Kasumi-1 (cell line): Measurements from ENCODE around the gene SEMA5A.

Experiments
- DNase-seq, 2 experiments: peaks; one replicate each; lab custom pipeline; 2025; lab: John Stamatoyannopoulos, UW

SEMA5A gene

DNA sequence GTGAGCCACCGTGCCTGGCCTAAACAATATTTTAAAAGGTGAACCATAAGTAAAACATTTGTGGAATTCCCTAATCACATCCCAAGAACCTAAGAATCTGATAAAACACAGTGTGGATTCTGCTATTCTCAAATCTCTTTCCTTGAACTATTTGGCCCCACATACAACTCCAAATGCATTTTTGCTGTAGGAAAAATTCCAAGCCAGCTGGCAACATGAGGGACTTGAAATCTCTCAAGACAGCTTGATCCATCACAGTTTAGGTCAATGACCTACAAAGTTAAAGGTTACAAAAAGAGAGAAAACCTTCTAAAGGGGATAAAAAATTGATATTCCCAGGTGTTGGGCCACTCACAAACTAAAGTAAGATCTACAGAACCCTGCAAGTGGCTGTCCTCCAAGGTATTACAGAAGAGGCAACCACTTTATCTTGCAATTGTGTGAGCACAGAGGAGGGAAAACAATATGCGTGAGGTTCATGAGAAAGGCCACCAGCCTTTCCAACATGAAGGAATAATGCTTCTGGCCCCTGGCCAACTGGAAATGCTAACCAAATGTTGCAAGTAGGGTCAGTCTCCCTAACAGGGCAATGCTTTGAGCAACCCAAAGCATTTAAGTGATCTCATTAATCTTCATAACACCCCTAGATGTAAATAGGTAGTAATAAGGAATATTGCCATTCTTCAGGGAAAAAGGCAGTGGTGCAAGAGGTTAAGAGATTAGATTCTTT lies 221.4 kb downstream of the SEMA5A start:
- DNase-seq, result no peak

DNA sequence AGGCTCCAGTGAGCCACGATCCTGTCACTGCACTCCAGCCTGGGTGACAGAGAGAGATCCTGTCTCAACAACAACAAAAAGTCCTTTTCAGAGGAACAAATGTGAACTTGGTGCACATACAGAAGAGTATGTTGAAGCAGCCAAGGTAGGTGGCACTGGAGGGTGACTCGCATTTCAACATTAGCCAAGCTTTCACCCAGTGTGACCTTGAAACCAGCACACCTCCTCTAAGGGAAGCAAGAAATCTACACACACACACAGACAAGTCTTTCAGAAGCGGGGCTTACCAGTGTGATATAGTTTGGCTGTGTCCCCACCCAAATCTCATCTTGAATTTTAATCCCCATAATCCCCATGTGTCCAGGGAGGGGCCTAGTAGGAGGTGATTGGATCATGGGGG lies 225.2 kb downstream of the SEMA5A start:
- no peak for DNase-seq

DNA sequence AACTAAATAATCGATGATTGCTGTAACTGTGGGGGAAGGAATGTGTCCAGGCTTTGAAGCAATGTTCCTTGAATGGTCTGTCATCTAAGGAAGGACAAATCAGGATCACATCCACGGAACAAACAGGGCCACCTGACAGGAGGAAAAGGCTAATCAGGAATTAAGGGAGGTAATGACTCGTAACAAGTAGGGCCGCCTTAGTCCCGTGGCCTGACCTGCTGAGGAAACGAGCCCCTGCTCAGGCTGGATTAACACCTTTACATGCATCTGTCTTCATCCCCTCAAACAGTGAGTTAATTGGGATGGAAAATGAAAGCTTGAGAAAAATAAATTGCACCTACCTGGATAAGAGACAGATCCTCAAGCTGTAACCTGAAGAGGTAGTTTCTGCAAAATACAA lies 227.8 kb downstream of the SEMA5A start:
- no peak for DNase-seq

DNA sequence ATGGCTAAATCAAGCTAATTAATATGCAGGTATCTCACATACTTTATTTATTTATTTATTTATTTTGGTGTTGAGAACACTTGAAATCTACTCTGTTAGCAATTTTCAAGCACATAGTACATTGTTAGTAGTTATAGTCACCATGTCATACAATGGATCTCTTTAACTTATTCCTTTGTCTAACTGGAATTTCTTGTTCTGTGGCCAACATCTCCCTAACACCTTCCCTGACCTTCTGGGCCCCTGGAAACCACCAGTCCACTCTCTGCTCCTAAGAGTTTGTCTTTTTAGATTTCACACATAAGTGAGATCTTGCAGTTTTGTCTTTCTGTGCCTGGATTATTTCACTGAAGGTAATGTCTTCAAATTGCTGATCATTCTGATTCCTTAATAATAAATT lies 229.1 kb downstream of the SEMA5A start:
- no peak for DNase-seq

DNA sequence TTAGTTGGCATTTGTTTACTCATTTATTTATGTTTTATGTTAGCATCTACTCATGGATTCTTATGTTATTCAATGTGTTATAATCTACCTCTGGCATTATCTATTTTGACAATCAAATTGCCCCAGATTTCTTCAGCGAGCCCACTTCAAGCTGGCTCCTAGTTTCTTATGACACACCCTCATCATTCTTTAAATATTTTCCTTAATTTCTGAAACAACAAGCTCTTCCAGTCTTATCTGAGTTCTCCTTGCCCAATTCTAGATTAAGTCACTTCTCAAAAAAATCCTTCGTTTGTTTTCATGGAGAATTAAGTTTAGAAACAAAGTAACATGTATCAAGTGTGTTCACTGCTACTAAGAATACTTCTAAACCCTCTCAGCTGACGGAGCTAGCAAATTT lies 229.8 kb downstream of the SEMA5A start:
- DNase-seq, result no peak

DNA sequence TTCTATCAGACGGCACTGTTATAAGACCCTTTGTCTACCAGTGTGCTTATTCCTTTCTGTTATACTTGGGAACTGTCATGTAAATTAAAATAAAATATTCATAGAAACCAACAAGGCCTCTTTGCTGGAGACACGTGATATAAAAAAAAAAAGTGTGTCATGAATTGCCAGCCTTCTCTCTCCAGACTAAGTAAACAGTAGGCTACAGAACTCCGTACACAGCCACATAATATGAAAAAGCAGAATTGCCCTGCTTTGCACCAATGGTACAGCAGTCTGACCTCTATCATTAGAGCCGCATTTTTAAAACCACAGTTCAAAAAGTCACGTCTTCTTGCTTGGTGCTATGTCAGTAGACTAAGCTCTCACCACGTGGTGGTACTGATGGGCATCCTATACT lies 231.3 kb downstream of the SEMA5A start:
- DNase-seq, result no peak

DNA sequence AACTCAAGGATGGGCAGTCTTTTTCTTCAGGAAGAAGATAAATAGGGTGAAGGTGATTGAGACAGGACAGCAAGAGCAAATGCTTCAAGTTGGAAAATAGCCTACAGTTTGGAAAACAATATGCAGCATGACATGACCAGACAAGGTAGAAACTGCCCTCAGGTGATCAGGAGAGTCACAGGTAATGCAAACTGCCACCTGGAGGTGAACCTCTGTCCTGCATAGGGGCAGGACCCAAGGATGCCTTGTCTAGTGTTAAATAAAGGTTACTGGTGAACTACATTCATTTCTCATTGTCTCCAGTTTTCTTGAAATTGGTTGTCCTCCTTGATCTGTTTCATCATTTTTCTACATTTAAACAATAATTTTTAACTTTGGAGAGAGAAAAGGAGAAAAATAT lies 232.1 kb downstream of the SEMA5A start:
- no peak for DNase-seq

DNA sequence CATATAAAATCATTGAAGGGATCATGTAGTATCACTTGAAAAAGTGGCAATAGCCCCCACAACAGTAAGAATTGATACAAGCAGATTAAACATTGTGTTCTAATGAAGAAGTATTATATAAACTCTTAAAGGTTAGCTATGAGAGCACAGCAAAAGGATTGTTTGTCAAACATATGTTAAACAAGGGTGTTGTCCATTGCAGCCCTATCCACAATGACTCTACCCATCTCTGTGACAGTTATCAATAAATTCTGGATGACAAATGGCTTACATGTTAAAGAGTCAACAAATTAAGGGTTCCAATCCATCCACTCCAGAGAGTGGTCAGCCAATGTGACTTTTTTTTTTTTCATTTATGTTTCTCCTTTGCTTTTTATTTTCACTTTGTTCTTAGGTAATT lies 238.7 kb downstream of the SEMA5A start:
- DNase-seq, result no peak

DNA sequence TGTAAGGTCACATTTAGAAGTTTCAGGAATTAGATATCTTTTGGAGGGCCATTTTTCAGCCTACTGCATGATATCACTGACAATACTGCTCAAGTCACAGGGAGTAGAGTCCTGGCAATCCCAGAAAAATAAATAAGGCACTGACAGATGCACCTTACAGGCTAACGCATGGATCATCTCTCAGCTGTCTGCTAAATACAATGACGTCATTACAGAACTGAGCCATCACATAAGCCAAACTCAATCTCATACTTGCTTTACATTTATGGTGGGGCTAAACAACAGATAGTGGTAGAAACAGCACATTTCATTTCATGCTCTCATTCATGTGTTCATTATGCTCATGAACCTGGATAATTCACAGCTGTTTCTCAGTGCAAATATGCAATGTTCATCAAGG lies 243.7 kb downstream of the SEMA5A start:
- DNase-seq, result no peak

DNA sequence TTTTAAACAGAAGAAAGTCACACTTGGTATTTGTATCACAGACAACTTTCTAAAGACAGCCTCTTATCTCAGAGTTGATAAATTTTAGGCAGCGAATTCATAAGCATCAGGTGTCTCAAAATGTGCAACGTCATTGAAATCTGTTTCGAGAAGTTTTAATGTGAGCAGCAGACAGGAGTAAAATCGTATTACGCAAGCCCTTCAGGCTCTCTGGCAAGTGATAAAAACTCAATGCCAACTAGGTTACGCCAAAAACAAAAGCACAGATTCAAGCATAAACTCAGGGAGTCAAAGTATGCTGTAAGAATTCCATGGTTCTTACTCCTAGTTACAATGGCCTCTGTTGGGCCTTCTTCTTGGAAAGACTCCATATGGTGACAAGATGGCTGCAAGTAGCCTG lies 244.7 kb downstream of the SEMA5A start:
- DNase-seq, result no peak

DNA sequence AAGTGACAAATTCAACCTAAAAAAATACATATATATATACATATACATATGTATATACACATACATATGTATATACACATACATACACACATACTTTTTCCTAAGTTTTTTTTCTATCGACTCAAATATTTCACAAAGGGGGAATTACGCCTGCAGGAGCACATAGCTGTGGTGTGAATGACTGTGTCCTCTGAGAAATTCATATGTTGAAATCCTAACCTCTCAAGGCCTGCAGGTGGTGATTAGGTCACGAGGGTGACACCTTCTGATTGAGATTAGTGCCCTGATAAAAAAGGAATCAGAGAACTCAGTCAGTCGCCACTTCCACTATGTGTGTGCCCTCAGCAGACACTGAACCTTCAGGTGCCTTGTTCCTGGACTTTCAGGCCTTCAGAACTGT lies 248.7 kb downstream of the SEMA5A start:
- no peak for DNase-seq

DNA sequence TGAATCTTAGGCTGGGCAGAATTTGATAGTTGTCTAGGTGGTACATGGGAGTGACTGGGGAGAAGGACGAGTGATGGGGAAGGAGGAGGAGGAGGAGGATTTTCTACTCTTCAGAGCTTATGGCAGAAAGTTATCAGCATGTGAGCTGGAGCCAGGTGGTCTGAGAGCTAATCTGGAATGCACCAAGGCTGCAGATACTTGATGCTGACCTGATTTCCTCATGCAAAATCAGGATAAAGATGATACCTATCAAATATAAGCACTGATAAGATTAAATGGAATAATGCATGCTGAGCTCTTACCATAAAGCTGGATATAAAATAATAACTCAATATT lies 250.4 kb downstream of the SEMA5A start:
- no peak for DNase-seq

DNA sequence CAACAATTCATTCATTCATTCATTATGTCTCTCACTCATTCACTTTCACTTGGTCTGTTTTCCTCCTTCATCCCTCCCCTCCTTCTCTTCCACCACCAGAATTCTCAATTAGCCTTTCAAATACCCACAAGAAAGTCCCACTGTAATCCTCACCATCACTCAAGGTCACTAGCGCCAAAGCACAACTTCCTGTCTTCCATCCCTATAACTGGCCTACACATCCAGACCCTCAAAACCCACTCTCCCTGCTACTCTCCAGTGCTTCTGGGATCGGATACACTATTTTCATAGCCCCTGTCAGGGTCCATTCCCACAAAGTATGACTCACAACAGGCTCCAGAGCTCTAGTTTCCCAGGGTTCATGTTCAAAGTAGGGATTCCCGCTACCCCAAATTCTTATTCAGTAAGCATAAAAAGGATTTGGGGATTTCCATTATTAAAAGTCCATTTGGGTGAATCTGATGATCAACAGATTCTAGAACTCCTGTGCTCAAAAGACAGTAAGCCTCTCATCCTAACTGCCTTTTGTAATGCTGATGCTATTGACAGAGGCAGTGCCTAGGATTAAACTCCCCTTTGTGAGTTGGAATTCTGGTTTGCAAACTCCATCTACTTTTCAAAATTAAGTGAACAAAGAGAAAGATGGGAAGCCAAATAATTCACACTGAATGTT lies 250.9 kb downstream of the SEMA5A start:
- DNase-seq, result no peak

DNA sequence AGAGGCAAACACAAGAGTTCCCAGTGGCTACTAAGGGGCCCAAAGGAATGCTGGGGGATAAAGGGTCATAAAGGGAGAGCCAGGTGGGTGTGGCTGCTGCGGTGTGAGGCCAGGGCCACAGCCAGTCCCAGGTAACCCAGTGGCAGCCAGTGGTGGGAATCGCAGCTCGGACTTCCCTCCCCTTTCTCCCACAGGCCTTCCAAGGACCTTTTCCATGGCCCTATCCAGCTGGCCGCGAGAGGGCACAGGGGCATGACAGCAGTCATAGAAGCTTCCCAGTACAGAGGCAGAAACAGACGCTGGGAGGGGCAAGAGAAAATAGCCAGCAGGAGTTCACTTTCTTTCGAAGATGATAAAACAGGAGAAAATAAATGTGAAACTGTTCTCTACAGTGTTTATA lies 257.6 kb downstream of the SEMA5A start:
- no peak for DNase-seq

DNA sequence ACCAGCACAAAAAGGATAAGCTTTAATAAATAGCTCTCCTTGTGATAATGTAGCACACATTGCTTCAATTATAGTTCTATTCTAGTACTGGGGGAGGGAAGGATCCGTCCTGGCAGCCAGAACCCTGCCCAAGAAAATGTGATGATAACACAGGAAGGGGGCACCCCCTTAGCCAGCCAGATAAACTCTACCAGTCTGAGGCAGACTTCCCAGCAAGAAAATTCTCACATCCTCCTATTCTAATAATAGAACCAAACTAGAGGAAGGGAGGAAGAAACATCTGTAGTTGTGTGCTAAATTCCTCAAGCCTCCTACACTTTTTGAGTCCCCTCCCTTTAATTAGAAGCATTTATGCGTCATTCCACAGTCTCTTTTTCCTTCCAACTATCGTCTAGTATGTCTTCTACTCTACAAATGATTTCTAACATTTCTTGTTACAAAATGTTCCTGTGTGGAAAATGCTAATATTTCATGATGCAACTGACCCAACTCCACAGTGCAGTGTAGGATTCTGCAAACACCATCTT lies 261.0 kb downstream of the SEMA5A start:
- DNase-seq, result peak; percentile 1 to 6

DNA sequence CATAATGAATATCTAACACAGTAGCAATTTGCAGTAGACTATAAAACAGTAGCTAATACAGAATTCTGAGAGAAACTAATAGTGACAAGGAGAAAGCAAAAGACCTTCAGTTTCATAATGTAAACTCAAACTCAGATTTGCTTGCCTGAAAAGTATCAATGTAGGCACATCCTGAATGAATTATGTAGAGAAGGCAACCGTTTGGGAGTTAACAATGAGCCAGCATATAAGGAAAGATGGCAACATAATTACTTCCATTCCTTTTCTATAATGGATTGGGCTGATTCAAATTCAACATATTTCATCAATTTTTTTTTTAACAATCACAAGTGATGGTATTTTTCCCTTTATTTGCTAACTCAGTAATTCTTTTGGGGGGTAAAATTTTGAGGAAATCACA lies 261.6 kb downstream of the SEMA5A start:
- DNase-seq, result no peak

DNA sequence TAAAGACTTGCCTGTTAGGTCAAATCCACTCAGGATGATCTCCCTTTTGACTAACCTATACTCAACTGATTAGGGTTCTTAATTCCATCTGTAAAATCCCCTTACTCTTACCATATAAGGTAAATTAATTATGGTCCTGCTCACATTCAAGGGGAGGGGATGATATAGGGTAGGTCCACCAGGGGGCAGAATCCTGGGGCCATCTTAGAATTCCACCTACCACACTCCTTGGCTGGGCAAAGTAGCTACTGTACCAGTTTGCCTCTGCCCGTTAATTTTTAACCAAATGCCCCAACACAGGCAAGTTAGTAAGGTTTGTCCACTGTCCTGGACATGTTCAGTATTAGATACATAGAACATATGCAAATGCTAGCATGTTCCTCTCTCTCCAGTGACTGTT lies 262.4 kb downstream of the SEMA5A start:
- DNase-seq, result no peak

DNA sequence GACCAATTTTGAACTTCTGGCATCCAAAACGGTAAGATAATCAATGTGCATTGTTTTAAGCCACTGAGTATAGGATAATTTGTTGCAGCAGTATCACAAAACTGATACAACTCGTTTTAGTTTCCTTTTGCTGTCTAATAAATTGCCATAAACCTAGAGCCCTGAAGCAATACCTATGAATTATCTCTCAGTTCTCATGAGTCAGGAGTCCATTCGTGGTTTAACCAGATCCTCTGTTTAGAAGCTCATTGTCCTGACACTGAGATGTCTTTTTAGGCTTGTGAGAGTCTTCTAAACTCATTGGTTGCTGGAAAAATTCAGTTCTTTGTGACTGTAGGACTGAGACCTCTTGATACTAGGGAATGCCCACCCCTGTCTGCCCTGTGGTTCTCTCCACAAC lies 262.9 kb downstream of the SEMA5A start:
- DNase-seq, result no peak

DNA sequence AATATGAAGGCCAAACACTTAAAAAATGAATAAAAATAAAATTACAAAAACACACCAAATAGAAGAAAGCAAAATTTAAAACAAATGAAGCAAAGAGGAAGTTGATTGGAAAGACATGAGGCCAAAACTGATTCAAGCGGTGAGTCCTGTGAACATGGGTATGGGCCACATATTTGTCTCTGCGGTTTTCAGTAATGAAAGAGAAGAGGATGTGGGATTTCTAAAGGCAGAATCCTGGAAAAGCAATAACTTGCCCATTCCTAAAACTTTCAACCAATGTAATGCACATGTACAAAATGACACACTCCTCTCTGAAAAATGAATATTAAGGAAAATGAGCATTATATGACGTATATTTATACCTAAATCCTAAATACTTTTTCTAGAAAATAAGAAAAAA lies 263.7 kb downstream of the SEMA5A start:
- DNase-seq, result no peak

DNA sequence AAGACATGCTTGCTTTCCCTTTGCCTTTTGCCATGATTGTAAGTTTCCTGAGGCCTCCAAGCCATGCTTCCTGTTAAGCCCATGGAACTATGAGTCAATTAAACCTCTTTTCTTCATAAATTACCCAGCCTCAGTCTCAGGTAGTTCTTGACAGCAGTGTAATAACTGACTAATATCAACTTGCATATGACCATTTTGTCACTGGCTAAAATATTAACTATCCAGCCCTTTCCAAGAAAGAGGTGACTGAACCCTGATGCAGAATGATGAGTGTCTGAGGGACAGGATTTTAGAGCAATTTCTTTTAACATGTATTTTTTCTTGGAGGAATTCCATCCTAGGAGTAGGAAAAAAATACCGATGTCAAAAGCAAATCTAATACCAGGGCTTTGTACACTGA lies 266.1 kb downstream of the SEMA5A start:
- DNase-seq, result no peak

DNA sequence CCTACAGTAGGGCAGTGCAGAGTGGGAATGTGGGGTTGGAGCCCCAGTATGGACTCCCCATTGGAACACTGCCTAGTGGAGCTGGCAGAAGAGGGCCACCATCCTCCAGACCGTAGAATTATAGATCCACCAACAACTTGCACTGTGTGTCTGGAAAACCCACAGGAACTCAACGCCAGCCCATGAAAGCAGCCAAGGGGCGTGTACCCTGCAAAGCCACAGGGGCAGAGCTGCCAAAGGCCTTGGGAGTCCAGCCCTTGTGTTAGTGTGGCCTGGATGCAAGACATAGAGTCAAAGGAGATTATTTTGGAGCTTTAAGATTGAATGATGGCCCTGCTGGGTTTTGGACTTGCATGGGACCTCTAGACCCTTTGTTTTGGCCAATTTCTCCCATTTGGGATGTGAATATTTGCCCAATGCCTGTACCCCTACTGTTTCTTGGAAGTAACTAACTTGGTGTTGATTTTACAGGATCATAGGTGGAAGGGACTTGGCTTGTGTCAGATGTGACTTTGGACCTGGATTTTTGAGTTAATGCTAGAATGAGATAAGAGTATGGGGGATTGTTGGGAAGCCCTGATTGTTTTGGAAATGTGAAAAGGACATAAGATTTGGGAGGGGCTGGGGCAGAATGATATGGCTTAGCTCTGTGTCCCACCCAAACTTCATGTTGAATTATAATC lies 266.8 kb downstream of the SEMA5A start:
- DNase-seq, result no peak

DNA sequence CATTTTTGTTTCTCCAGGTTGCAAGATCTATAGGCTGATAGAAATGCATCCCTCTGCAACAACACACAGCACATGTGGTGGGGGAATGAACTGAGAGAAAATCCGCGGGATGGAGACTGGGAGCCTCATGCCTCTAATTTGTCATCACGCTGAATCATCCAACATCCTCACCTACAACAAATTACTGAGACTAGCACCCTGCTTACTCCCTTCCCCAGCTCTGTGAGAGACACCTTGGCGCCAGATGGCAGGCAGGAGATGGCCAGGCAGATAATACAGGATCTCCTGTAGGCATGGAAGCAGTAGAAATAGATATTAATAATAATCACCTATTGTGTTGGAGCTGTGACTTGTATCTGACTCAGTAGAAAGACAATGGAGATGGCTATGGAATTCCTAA lies 276.9 kb downstream of the SEMA5A start:
- DNase-seq, result no peak

DNA sequence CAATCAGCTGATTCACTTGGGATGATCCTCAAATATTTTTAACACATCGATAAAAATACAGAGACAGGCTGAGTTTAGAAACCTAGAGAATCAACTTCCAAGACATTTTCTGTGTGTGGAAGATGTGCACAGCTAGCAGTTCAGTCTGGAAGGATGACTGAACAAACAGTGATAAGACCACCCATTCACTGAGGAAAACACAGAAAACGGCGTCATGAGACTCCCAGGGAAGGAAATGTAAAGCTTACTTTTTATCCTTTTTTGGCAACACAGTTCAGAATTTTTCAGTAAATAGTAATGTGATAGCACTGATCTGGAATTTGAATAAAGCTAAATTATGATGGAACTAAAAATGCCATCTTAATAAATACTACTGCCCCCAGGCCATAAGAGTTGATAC lies 277.6 kb downstream of the SEMA5A start:
- DNase-seq, result no peak
